H1 (cell line): ENCODE data around the gene SRSF2. TPM values are rescaled to one million over a fixed set of nuclear protein-coding genes. Genes with fewer than 3 reads are reported as not detected.

ENCODE experiments used
- CTCF ChIA-PET: fragments of 300-600 bp; sonication (Branson Sonifier 250); formaldehyde crosslinking; loops from one replicate; lab custom pipeline; 2021; ENCODE audit not compliant: partially characterized antibody; lab: Charles Lee
- POLR2A ChIA-PET: fragments of 300-600 bp; sonication (Branson Sonifier 250); formaldehyde crosslinking; loops from one replicate; lab custom pipeline; 2021; ENCODE audit warnings: inconsistent platforms; ENCODE audit not compliant: partially characterized antibody; lab: Charles Lee
- DNase-seq, 2 experiments: peaks; one replicate each; pipeline versions ENCODE4 v3.0.0 to v3.0.0-alpha.2; 2010 to 2022; ENCODE audit warnings: low spot score in 2 of 2, low read depth in 1 of 2, mixed read lengths in 1 of 2
- FAIRE-seq: peaks from 2 replicates; lab custom pipeline; 2011; peaks lifted over from hg19 to GRCh38; lab: Jason Lieb, UNC
- H2AFZ ChIP-seq: 2 replicates; pipeline ENCODE4 v1.8.1; 2012; ENCODE audit warnings: low read length, inconsistent platforms
- H2AK5ac ChIP-seq: 2 replicates; pipeline ENCODE4 v1.6.1; 2013; ENCODE audit warnings: low read depth, low read length
- H2BK120ac ChIP-seq: replicated peaks from 2 replicates; pipeline ENCODE3; 2013; ENCODE audit warnings: low read depth, low read length, inconsistent platforms
- H2BK12ac ChIP-seq: 2 replicates; pipeline ENCODE4 v1.6.1; 2013; ENCODE audit warnings: low read depth, low read length
- H2BK15ac ChIP-seq: 2 replicates; pipeline ENCODE4 v1.6.1; 2013; ENCODE audit warnings: low read length
- H2BK20ac ChIP-seq: 2 replicates; pipeline ENCODE4 v1.6.1; 2013; ENCODE audit warnings: low read length
- H2BK5ac ChIP-seq: 2 replicates; pipeline ENCODE4 v1.6.1; 2013; ENCODE audit warnings: low read depth, low read length
- H3K14ac ChIP-seq: 2 replicates; pipeline ENCODE4 v1.6.1; 2013; ENCODE audit warnings: inconsistent platforms; ENCODE audit not compliant: insufficient read length
- H3K18ac ChIP-seq: 2 replicates; pipeline ENCODE4 v1.6.1; 2013; ENCODE audit warnings: low read length; ENCODE audit errors: extremely low read depth
- H3K23ac ChIP-seq: 2 replicates; pipeline ENCODE4 v1.6.1; 2013; ENCODE audit warnings: inconsistent platforms; ENCODE audit not compliant: insufficient read length
- H3K23me2 ChIP-seq: 2 replicates; pipeline ENCODE4 v1.6.1; 2013; ENCODE audit warnings: low read depth, low read length
- H3K27ac ChIP-seq: 2 replicates; pipeline ENCODE4 v1.6.1; 2011; ENCODE audit warnings: low read depth, low read length, inconsistent platforms
- H3K27me3 ChIP-seq, 4 experiments: replicated peaks in 1 of 4; 1 replicate in 1 of 4; 2 replicates in 3 of 4; pipeline versions ENCODE4 v1.6.1 to v1.8.1; 2011 to 2013; ENCODE audit warnings: low read length in 3 of 4, mild to moderate bottlenecking in 3 of 4, inconsistent platforms in 2 of 4, mixed read lengths in 2 of 4, moderate library complexity in 1 of 4; ENCODE audit not compliant: control insufficient read depth in 3 of 4, insufficient read depth in 3 of 4; ENCODE audit errors: extremely low read depth in 1 of 4
- H3K36me3 ChIP-seq, 4 experiments: 2 replicates each; pipeline versions ENCODE4 v1.6.1 to v1.8.1; 2011 to 2013; ENCODE audit warnings: mild to moderate bottlenecking in 4 of 4, low read length in 3 of 4, moderate library complexity in 2 of 4, control low read depth in 1 of 4, inconsistent platforms in 1 of 4; ENCODE audit not compliant: insufficient read depth in 4 of 4, control insufficient read depth in 2 of 4
- H3K4ac ChIP-seq: replicated peaks from 2 replicates; pipeline ENCODE3; 2013; ENCODE audit warnings: low read length, low read depth, mixed read lengths, inconsistent platforms; ENCODE audit not compliant: insufficient read length
- H3K4me1 ChIP-seq, 4 experiments: replicated peaks in 1 of 4; 1 replicate in 1 of 4; 2 replicates in 3 of 4; pipeline versions ENCODE4 v1.6.1 to v1.8.1; 2011 to 2013; ENCODE audit warnings: low read length in 3 of 4, inconsistent platforms in 2 of 4, mixed read lengths in 1 of 4; ENCODE audit not compliant: insufficient read depth in 4 of 4, control insufficient read depth in 3 of 4
- H3K4me2 ChIP-seq, 2 experiments: 2 replicates each; pipeline versions ENCODE4 v1.6.1 to v1.8.1; 2011 to 2013; ENCODE audit warnings: low read depth in 2 of 2, low read length in 2 of 2, control low read depth in 1 of 2, inconsistent platforms in 1 of 2, mild to moderate bottlenecking in 1 of 2; ENCODE audit not compliant: insufficient read depth in 1 of 2
- H3K4me3 ChIP-seq, 4 experiments: fragments of 200-600, 300-600 bp in 1 of 4; sonication (generic), shearing (Covaris generic), sonication (Bioruptor Twin) in 1 of 4; 2 replicates each; pipeline versions ENCODE4 v1.5.1 to v1.8.1; 2011 to 2016; ENCODE audit warnings: low read length in 4 of 4, low read depth in 3 of 4, control low read depth in 2 of 4, inconsistent platforms in 2 of 4, mild to moderate bottlenecking in 2 of 4, mixed read lengths in 1 of 4, moderate library complexity in 1 of 4; ENCODE audit not compliant: insufficient read depth in 2 of 4; ENCODE audit errors: extremely low read depth in 1 of 4
- H3K56ac ChIP-seq: replicated peaks from 2 replicates; pipeline ENCODE3; 2013; ENCODE audit warnings: low read depth, mild to moderate bottlenecking, mixed read lengths, low read length, inconsistent platforms; ENCODE audit not compliant: insufficient read length
- H3K79me1 ChIP-seq: 2 replicates; pipeline ENCODE4 v1.6.1; 2013; ENCODE audit warnings: low read depth, low read length, control low read depth
- H3K79me2 ChIP-seq, 2 experiments: 2 replicates each; pipeline versions ENCODE4 v1.6.1 to v1.8.1; 2012 to 2013; ENCODE audit warnings: low read length in 2 of 2, mild to moderate bottlenecking in 2 of 2, inconsistent platforms in 1 of 2; ENCODE audit not compliant: insufficient read depth in 2 of 2, control insufficient read depth in 1 of 2
- H3K9ac ChIP-seq, 4 experiments: replicated peaks in 1 of 4; 1 replicate in 1 of 4; 2 replicates in 3 of 4; pipeline versions ENCODE4 v1.6.1 to v1.8.1; 2011 to 2013; ENCODE audit warnings: low read depth in 3 of 4, low read length in 3 of 4, control low read depth in 2 of 4, mild to moderate bottlenecking in 2 of 4, moderate library complexity in 2 of 4, inconsistent platforms in 1 of 4; ENCODE audit errors: extremely low read depth in 1 of 4
- H3K9me3 ChIP-seq, 2 experiments: 2 replicates each; pipeline versions ENCODE4 v1.6.1 to v1.8.1; 2012 to 2013; ENCODE audit warnings: mild to moderate bottlenecking in 2 of 2, moderate library complexity in 2 of 2, control low read depth in 1 of 2, inconsistent platforms in 1 of 2, low read depth in 1 of 2, low read length in 1 of 2, mixed read lengths in 1 of 2; ENCODE audit not compliant: insufficient read depth in 2 of 2
- H4K20me1 ChIP-seq, 2 experiments: replicated peaks in 1 of 2; 2 replicates each; pipeline versions ENCODE3 to v1.8.1; 2011 to 2013; ENCODE audit warnings: inconsistent platforms in 2 of 2, low read length in 2 of 2, mild to moderate bottlenecking in 1 of 2; ENCODE audit not compliant: insufficient read depth in 2 of 2, control insufficient read depth in 1 of 2
- H4K5ac ChIP-seq: 2 replicates; pipeline ENCODE4 v1.6.1; 2013; ENCODE audit warnings: low read length, low read depth, mixed read lengths, inconsistent platforms; ENCODE audit not compliant: insufficient read length
- H4K8ac ChIP-seq: 2 replicates; pipeline ENCODE4 v1.8.0; 2013; ENCODE audit warnings: mild to moderate bottlenecking, moderate library complexity, low read length, inconsistent platforms; ENCODE audit not compliant: insufficient read depth; ENCODE audit errors: extremely low read depth
- H4K91ac ChIP-seq: replicated peaks from 2 replicates; pipeline ENCODE3; 2013; ENCODE audit warnings: low read length, mixed read lengths, inconsistent platforms; ENCODE audit not compliant: insufficient read length
- ASH2L ChIP-seq: fragments of 200-600, 300-600 bp; sonication (generic); IDR thresholded peaks from one replicate; pipeline ENCODE4 v1.7.1; 2017; ENCODE audit warnings: low read length
- EP300 ChIP-seq, 2 experiments: IDR thresholded peaks; 1 replicate in 1 of 2; 2 replicates in 1 of 2; pipeline ENCODE4 v1.6.1; 2011 to 2012; ENCODE audit warnings: low read depth in 2 of 2, low read length in 2 of 2, mild to moderate bottlenecking in 2 of 2, borderline replicate concordance in 1 of 2, inconsistent platforms in 1 of 2, moderate library complexity in 1 of 2
- GTF2F1 ChIP-seq: IDR thresholded peaks from 2 replicates; pipeline ENCODE4 v1.6.1; 2012; ENCODE audit warnings: low read depth, low read length, improper control_type of control experiment, borderline replicate concordance
- HDAC6 ChIP-seq: IDR thresholded peaks from one replicate; pipeline ENCODE4 v1.7.1; 2012; ENCODE audit warnings: low read depth, mild to moderate bottlenecking, inconsistent platforms, low read length, moderate library complexity
- JUND ChIP-seq: IDR thresholded peaks from 2 replicates; pipeline ENCODE4 v1.6.1; 2011; ENCODE audit warnings: mild to moderate bottlenecking, improper control_type of control experiment, low read length
- KDM4A ChIP-seq: IDR thresholded peaks from one replicate; pipeline ENCODE4 v1.7.1; 2012; ENCODE audit warnings: low read depth, mild to moderate bottlenecking, moderate library complexity, low read length, inconsistent platforms; ENCODE audit not compliant: severe bottlenecking
- KDM5A ChIP-seq: fragments of 200-600 bp; IDR thresholded peaks from 2 replicates; pipeline ENCODE4 v1.7.1; 2012; ENCODE audit warnings: mild to moderate bottlenecking, low read length, inconsistent platforms, mixed read lengths
- PHF8 ChIP-seq: fragments of 200-600 bp; sonication (generic); conservative IDR thresholded peaks from 2 replicates; pipeline ENCODE4 v1.7.1; 2012; ENCODE audit warnings: low read depth, mild to moderate bottlenecking, inconsistent platforms, low read length, moderate library complexity
- POLR2AphosphoS5 ChIP-seq: IDR thresholded peaks from 2 replicates; pipeline ENCODE4 v1.6.1; 2011; ENCODE audit warnings: low read depth, low read length
- POU5F1 ChIP-seq: IDR thresholded peaks from 2 replicates; pipeline ENCODE4 v1.6.1; 2011; ENCODE audit warnings: low read depth, mild to moderate bottlenecking, low read length, moderate library complexity
- RXRA ChIP-seq: IDR thresholded peaks from 2 replicates; pipeline ENCODE4 v1.6.1; 2011; ENCODE audit warnings: low read depth, mild to moderate bottlenecking, low read length, moderate library complexity; ENCODE audit not compliant: insufficient read depth
- SUZ12 ChIP-seq: fragments of 200-600 bp; sonication (generic); IDR thresholded peaks from 2 replicates; pipeline ENCODE4 v1.6.1; 2012; ENCODE audit warnings: mild to moderate bottlenecking, inconsistent platforms, low read length, moderate library complexity, mixed read lengths
- TBP ChIP-seq: IDR thresholded peaks from 2 replicates; pipeline ENCODE4 v1.6.1; 2011; ENCODE audit warnings: low read depth, low read length, improper control_type of control experiment
- WGBS, 2 experiments: shearing (Covaris generic) in 1 of 2; methylation state at CpG; one replicate each; pipeline versions ENCODE4 v1.1.6 to v1.1.7; 2013 to 2015; ENCODE audit warnings: low lambda C conversion rate in 2 of 2, mixed read lengths in 2 of 2, inconsistent platforms in 1 of 2, low coverage in 1 of 2, missing lambda C conversion rate in 1 of 2; ENCODE audit not compliant: insufficient replicate concordance in 2 of 2, insufficient coverage in 1 of 2, insufficient read length in 1 of 2; ENCODE audit errors: extremely low coverage in 1 of 2, missing lambda C conversion rate in 1 of 2; 5-methylcytosine and 5-hydroxymethylcytosine counted together
- polyA plus RNA-seq, 7 experiments: library from polyadenylated mRNA; depleted of rRNA in 3 of 7; stranded (reverse) in 5 of 7; unstranded in 2 of 7; fragments of >200 nt in 5 of 7; fragments of 200-250 nt in 2 of 7; gene quantifications; 1 replicate in 5 of 7; 2 replicates in 1 of 7; 4 replicates in 1 of 7; pipeline versions ENCODE4 v1.2.1 to v1.2.3, GENCODE V29; 2011 to 2013; ENCODE audit warnings: missing spikeins in 2 of 7, mixed read lengths in 2 of 7
- total RNA-seq: library from RNA; stranded (reverse); fragmentation: NEBNext Ultra II Directional; extraction: Animal tissue kit (Norgen Biotek cat#: 25700); gene quantifications from 2 replicates; pipeline ENCODE4 v1.2.1, GENCODE V29; 2021
- TF ChIP-seq, protein P1 (sequence below): IDR thresholded peaks from 2 replicates; pipeline ENCODE4 v1.6.1; 2012; ENCODE audit warnings: inconsistent platforms

Gene SRSF2
- total and polyA plus RNA-seq, 2 of the 8 experiments (the other 6 are each of a cell fraction or from before 2014, with no cell fraction given), result 397 to 401 TPM

DNA sequence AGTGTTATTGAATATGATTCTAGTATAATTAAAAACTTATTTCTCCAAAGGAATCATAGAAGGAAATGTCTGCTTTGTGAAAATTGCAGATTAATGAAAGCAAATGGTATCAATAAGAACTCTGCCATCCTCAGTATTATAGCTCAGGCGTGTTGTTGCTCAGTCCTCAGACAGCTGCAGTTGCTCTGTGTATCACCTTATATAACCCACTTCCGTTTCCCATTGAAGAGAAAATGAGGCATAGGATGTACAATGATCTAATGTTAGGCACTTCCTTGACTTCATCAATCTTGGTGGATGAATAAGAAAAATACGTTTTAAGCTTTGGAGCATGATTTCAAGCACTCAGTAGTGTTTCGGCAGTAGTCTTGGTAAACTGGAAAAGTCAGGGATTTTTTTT lies 14.9 kb upstream of the SRSF2 start:
- H3K4ac ChIP-seq, result no peak overlapping the region
- no peaks in the 10 kb centered on the region for H3K4me1 ChIP-seq
- H4K20me1 ChIP-seq, result peaks cover 0 to 1% of the 10 kb centered on the region in 2 experiments
- H2BK120ac ChIP-seq, result no peak overlapping the region
- H3K79me2 ChIP-seq, result no peaks in the 10 kb centered on the region
- FAIRE-seq, result no peak
- no peaks in the 10 kb centered on the region; the same call in 1 of the 2 replicates for H3K23me2 ChIP-seq
- no peak overlapping the region for H4K5ac ChIP-seq
- no peak overlapping the region for H3K23ac ChIP-seq
- H3K27ac ChIP-seq, result no peak overlapping the region
- H3K18ac ChIP-seq, result no peak overlapping the region
- no peak overlapping the region for H2AK5ac ChIP-seq
- DNase-seq, result no peak
- H3K36me3 ChIP-seq, result peaks cover 0 to 4% (median 4%) of the 10 kb centered on the region in 4 experiments; a peak in 3 of 8 replicates
- no peaks in the 10 kb centered on the region for H3K27me3 ChIP-seq
- H3K56ac ChIP-seq, result no peak overlapping the region
- no peak overlapping the region for H2BK5ac ChIP-seq
- H4K8ac ChIP-seq, result no peak overlapping the region
- H3K9me3 ChIP-seq, result no peaks in the 10 kb centered on the region
- no peaks in the 10 kb centered on the region for H3K79me1 ChIP-seq
- no peak overlapping the region for H2BK15ac ChIP-seq
- H2BK12ac ChIP-seq, result no peak overlapping the region
- ChIA-PET POLR2A (no interaction called here), CTCF (no interaction called here)
- no peak overlapping the region for H4K91ac ChIP-seq
- no peak overlapping the region for H3K4me2 ChIP-seq
- no peak overlapping the region for H3K14ac ChIP-seq
- WGBS, 2 experiments, result 92% methylated on average over 4 of the region's 4 CpGs; no CpG with 5 or more reads in 1 of the 2 experiments
- H2BK20ac ChIP-seq, result no peak overlapping the region
- no peak overlapping the region for H2AFZ ChIP-seq
- no peak overlapping the region for H3K9ac ChIP-seq
- H3K4me3 ChIP-seq, result no peak overlapping the region
- TF ChIP-seq RXRA (no peak), HDAC6 (no peak), KDM4A (no peak), SUZ12 (no peak), KDM5A (no peak), PHF8 (no peak), POLR2AphosphoS5 (no peak), TBP (no peak), ASH2L (no peak), POU5F1 (no peak), GTF2F1 (no peak), EP300 (IDR thresholded peaks at IDR 0.05; ENCODE audit: borderline replicate concordance in 1 of 2, low read depth in 2 of 2, low read length in 2 of 2) (no peak), JUND (no peak)
- TF ChIP-seq, protein P1, sequence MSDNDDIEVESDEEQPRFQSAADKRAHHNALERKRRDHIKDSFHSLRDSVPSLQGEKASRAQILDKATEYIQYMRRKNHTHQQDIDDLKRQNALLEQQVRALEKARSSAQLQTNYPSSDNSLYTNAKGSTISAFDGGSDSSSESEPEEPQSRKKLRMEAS, result no peak
